ENCODE results near the gene CPNE2. TPM values are rescaled to one million over a fixed set of nuclear protein-coding genes. Genes with fewer than 3 reads are reported as not detected.

CPNE2 gene
- total RNA-seq, 1 donor from 2014 or later, result 36.6 TPM

GRCh38 chr16:57137043-57137442 is 44.7 kb downstream of the CPNE2 start:
- DNase-seq (ENCODE audit: low spot score in 2 of 2), result no peak
- Histone ChIP-seq H3K4me3 (no peak overlapping the region), H3K4me1 (peaks cover 0 to 3% of the 10 kb centered on the region in 2 donors), H3K9me3 (no peaks in the 10 kb centered on the region), H3K36me3 (no peaks in the 10 kb centered on the region), H3K27ac (no peak overlapping the region), H3K27me3 (no peaks in the 10 kb centered on the region)
- intact Hi-C loops (cut with DNase I), result no loop called here
- no peak for TF ChIP-seq CTCF (IDR thresholded peaks at IDR 0.05)

- intact Hi-C loops (cut with DNase I), result no loop called here
These were observed 45.3 kb downstream of the CPNE2 start for GRCh38 chr16:57137566-57138273.

GRCh38 chr16:57138281-57138935 is 46.0 kb downstream of the CPNE2 start:
- H3K27ac ChIP-seq, result no peak overlapping the region
- H3K36me3 ChIP-seq, result no peaks in the 10 kb centered on the region
- no peak for DNase-seq (ENCODE audit: low spot score in 2 of 2)
- no peaks in the 10 kb centered on the region for H3K9me3 ChIP-seq
- no peak for TF ChIP-seq CTCF (IDR thresholded peaks at IDR 0.05)
- H3K4me3 ChIP-seq, result no peak overlapping the region
- H3K4me1 ChIP-seq, result peaks cover 0 to 3% of the 10 kb centered on the region in 2 donors
- H3K27me3 ChIP-seq, result no peaks in the 10 kb centered on the region
- intact Hi-C loops (cut with DNase I), result no loop called here

More at GRCh38 chr16:57137566-57138273, 45.3 kb downstream of the CPNE2 start:
- Histone ChIP-seq H3K4me1 (peaks cover 0 to 3% of the 10 kb centered on the region in 2 donors), H3K4me3 (no peak overlapping the region), H3K27me3 (no peaks in the 10 kb centered on the region), H3K9me3 (no peaks in the 10 kb centered on the region), H3K36me3 (no peaks in the 10 kb centered on the region), H3K27ac (no peak overlapping the region)
- no peak for DNase-seq (ENCODE audit: low spot score in 2 of 2)
- TF ChIP-seq CTCF (IDR thresholded peaks at IDR 0.05), result no peak

GRCh38 chr16:57140931-57141668 is 48.7 kb downstream of the CPNE2 start:
- Histone ChIP-seq H3K36me3 (no peaks in the 10 kb centered on the region), H3K4me1 (peaks cover 0 to 3% of the 10 kb centered on the region in 2 donors), H3K27me3 (no peaks in the 10 kb centered on the region), H3K9me3 (no peaks in the 10 kb centered on the region), H3K27ac (no peak overlapping the region), H3K4me3 (no peak overlapping the region)
- no peak for TF ChIP-seq CTCF (IDR thresholded peaks at IDR 0.05)
- intact Hi-C loops (cut with DNase I), result no loop called here
- DNase-seq (ENCODE audit: low spot score in 2 of 2), result no peak

GRCh38 chr16:57141822-57142631 is 49.6 kb downstream of the CPNE2 start:
- Histone ChIP-seq H3K4me1 (peaks cover 0 to 3% of the 10 kb centered on the region in 2 donors), H3K27ac (no peak overlapping the region), H3K9me3 (no peaks in the 10 kb centered on the region), H3K4me3 (no peak overlapping the region), H3K36me3 (no peaks in the 10 kb centered on the region), H3K27me3 (no peaks in the 10 kb centered on the region)
- no peak for TF ChIP-seq CTCF (IDR thresholded peaks at IDR 0.05)
- intact Hi-C loops (cut with DNase I), result no loop called here
- no peak for DNase-seq (ENCODE audit: low spot score in 2 of 2)
